Mesenchymal stem cell (in vitro differentiated cells and primary cell): Measurements from ENCODE around the gene FRY.

Experiments used
- DNase-seq: peaks from one replicate; pipeline ENCODE4 v3.0.0-alpha.2; 2013
- H2AFZ ChIP-seq: one replicate; pipeline ENCODE4 v1.6.1; 2013; ENCODE audit warnings: low read depth, mild to moderate bottlenecking, control low read depth, inconsistent platforms, low read length, moderate library complexity
- H2AK5ac ChIP-seq: 2 replicates; pipeline ENCODE4 v1.6.1; 2013; ENCODE audit warnings: low read length, moderate library complexity, mild to moderate bottlenecking, inconsistent platforms; ENCODE audit not compliant: severe bottlenecking
- H2BK120ac ChIP-seq: one replicate; pipeline ENCODE4 v1.6.1; 2013; ENCODE audit warnings: low read depth, mild to moderate bottlenecking, inconsistent platforms, low read length, moderate library complexity
- H2BK12ac ChIP-seq, 2 experiments: one replicate each; pipeline ENCODE4 v1.6.1; 2013; ENCODE audit warnings: inconsistent platforms in 2 of 2, low read length in 2 of 2, mild to moderate bottlenecking in 2 of 2, moderate library complexity in 2 of 2, control low read depth in 1 of 2
- H2BK15ac ChIP-seq: one replicate; pipeline ENCODE4 v1.6.1; 2013; ENCODE audit warnings: mild to moderate bottlenecking, low read depth, inconsistent platforms; ENCODE audit not compliant: poor library complexity, severe bottlenecking
- H2BK5ac ChIP-seq: 2 replicates; pipeline ENCODE4 v1.6.1; 2013; ENCODE audit warnings: low read depth, mild to moderate bottlenecking, low read length, control low read depth, inconsistent platforms; ENCODE audit not compliant: poor library complexity, severe bottlenecking
- H3K14ac ChIP-seq, 2 experiments: one replicate each; pipeline ENCODE4 v1.6.1; 2013; ENCODE audit warnings: inconsistent platforms in 2 of 2, low read length in 2 of 2, control low read depth in 1 of 2, mild to moderate bottlenecking in 1 of 2, moderate library complexity in 1 of 2
- H3K18ac ChIP-seq, 2 experiments: one replicate each; pipeline ENCODE4 v1.6.1; 2013; ENCODE audit warnings: inconsistent platforms in 2 of 2, low read length in 2 of 2, control low read depth in 1 of 2, low read depth in 1 of 2, mild to moderate bottlenecking in 1 of 2
- H3K23ac ChIP-seq, 2 experiments: one replicate each; pipeline ENCODE4 v1.6.1; 2013; ENCODE audit warnings: inconsistent platforms in 2 of 2, low read length in 2 of 2, mild to moderate bottlenecking in 2 of 2, moderate library complexity in 2 of 2, control low read depth in 1 of 2
- H3K27ac ChIP-seq: 2 replicates; pipeline ENCODE4 v1.5.1; 2013; ENCODE audit warnings: mild to moderate bottlenecking, moderate library complexity, low read length, control low read depth, inconsistent platforms; ENCODE audit not compliant: poor library complexity, severe bottlenecking
- H3K27me3 ChIP-seq, 2 experiments: 2 replicates each; pipeline versions ENCODE4 v1.6.1 to v1.7.0; 2013; ENCODE audit warnings: low read length in 2 of 2, mild to moderate bottlenecking in 2 of 2, moderate library complexity in 2 of 2, control low read depth in 1 of 2, inconsistent platforms in 1 of 2; ENCODE audit not compliant: control insufficient read depth in 1 of 2, insufficient read depth in 1 of 2
- H3K36me3 ChIP-seq, 2 experiments: 2 replicates each; pipeline versions ENCODE4 v1.6.1 to v1.7.0; 2013; ENCODE audit warnings: low read length in 2 of 2, control low read depth in 1 of 2, inconsistent platforms in 1 of 2, low read depth in 1 of 2, mild to moderate bottlenecking in 1 of 2; ENCODE audit not compliant: insufficient read depth in 2 of 2, control insufficient read depth in 1 of 2
- H3K4ac ChIP-seq, 2 experiments: one replicate each; pipeline ENCODE4 v1.6.1; 2013; ENCODE audit warnings: inconsistent platforms in 2 of 2, low read length in 2 of 2, mild to moderate bottlenecking in 2 of 2, moderate library complexity in 2 of 2, control low read depth in 1 of 2, low read depth in 1 of 2
- H3K4me1 ChIP-seq: 2 replicates; pipeline ENCODE4 v1.6.1; 2013; ENCODE audit warnings: low read depth, low read length, control low read depth; ENCODE audit not compliant: control insufficient read depth, insufficient read depth
- H3K4me2 ChIP-seq: 2 replicates; pipeline ENCODE4 v1.6.1; 2013; ENCODE audit warnings: low read length, mild to moderate bottlenecking, inconsistent platforms; ENCODE audit not compliant: poor library complexity, severe bottlenecking
- H3K4me3 ChIP-seq, 2 experiments: 2 replicates each; pipeline versions ENCODE4 v1.5.1 to v1.7.0; 2013; ENCODE audit warnings: low read length in 2 of 2, mild to moderate bottlenecking in 2 of 2, control low read depth in 1 of 2, low read depth in 1 of 2; ENCODE audit not compliant: insufficient read depth in 1 of 2
- H3K79me1 ChIP-seq: replicated peaks from 2 replicates; pipeline ENCODE4 v1.6.1; 2013; ENCODE audit warnings: mild to moderate bottlenecking, control low read depth, low read length, inconsistent platforms; ENCODE audit not compliant: poor library complexity, severe bottlenecking
- H3K9ac ChIP-seq: 2 replicates; pipeline ENCODE4 v1.7.0; 2013; ENCODE audit warnings: mild to moderate bottlenecking, low read length, moderate library complexity
- H3K9me3 ChIP-seq: 2 replicates; pipeline ENCODE4 v1.7.0; 2013; ENCODE audit warnings: mild to moderate bottlenecking, low read length; ENCODE audit not compliant: control insufficient read depth
- H4K8ac ChIP-seq: one replicate; pipeline ENCODE4 v1.6.1; 2013; ENCODE audit warnings: inconsistent platforms, mild to moderate bottlenecking, low read length, moderate library complexity
- H4K91ac ChIP-seq: one replicate; pipeline ENCODE4 v1.6.1; 2013; ENCODE audit warnings: mild to moderate bottlenecking, low read length, inconsistent platforms
- WGBS: methylation state at CpG from one replicate; pipeline ENCODE4 v1.1.7; 2013; ENCODE audit warnings: mixed read lengths; 5-methylcytosine and 5-hydroxymethylcytosine counted together

FRY gene

GRCh38 chr13:32246468-32246867, 214.9 kb downstream of the FRY start:
- Histone ChIP-seq H3K27me3 (no peaks in the 10 kb centered on the region), H3K36me3 (peaks cover 0 to 11% of the 10 kb centered on the region in 2 experiments), H4K8ac (no peak overlapping the region), H3K18ac (peak overlapping the region in 1 of 2 experiments; percentile 28), H3K4me3 (no peak overlapping the region), H3K4ac (no peak overlapping the region), H3K27ac (no peak overlapping the region), H2BK15ac (no peak overlapping the region), H2BK5ac (no peak overlapping the region), H3K9ac (no peak overlapping the region), H3K14ac (peak overlapping the region in 1 of 2 experiments; percentile 36), H3K79me1 (no peaks in the 10 kb centered on the region), H3K23ac (no peak overlapping the region), H2AK5ac (no peak overlapping the region), H3K4me1 (no peaks in the 10 kb centered on the region), H2BK120ac (no peak overlapping the region), H4K91ac (no peak overlapping the region), H2AFZ (peak overlapping the region; percentile 7), H3K9me3 (no peaks in the 10 kb centered on the region), H3K4me2 (no peak overlapping the region), H2BK12ac (peak overlapping the region in 1 of 2 experiments; percentile 75)
- 30% methylated on average over 2 of the region's 2 CpGs for WGBS
- DNase-seq = peak; percentile 78

GRCh38 chr13:32247887-32248286, 216.3 kb downstream of the FRY start:
- Histone ChIP-seq H2BK5ac (no peak overlapping the region), H3K27ac (no peak overlapping the region), H3K23ac (no peak overlapping the region), H3K4ac (no peak overlapping the region), H3K4me3 (no peak overlapping the region), H2AK5ac (no peak overlapping the region), H2BK120ac (no peak overlapping the region), H2AFZ (no peak overlapping the region), H3K27me3 (no peaks in the 10 kb centered on the region), H4K8ac (no peak overlapping the region), H2BK12ac (no peak overlapping the region), H3K9me3 (no peaks in the 10 kb centered on the region), H2BK15ac (no peak overlapping the region), H3K36me3 (peaks cover 0 to 15% of the 10 kb centered on the region in 2 experiments), H3K18ac (no peak overlapping the region), H3K79me1 (no peaks in the 10 kb centered on the region), H3K4me1 (no peaks in the 10 kb centered on the region), H3K14ac (no peak overlapping the region), H3K9ac (no peak overlapping the region), H4K91ac (no peak overlapping the region), H3K4me2 (no peak overlapping the region)
- no CpG with 5 or more reads among the region's 1 CpG for WGBS
- no peak for DNase-seq

- no peak overlapping the region for H3K4me3 ChIP-seq
- H3K36me3 ChIP-seq = peaks cover 0 to 19% of the 10 kb centered on the region in 2 experiments
- H3K4ac ChIP-seq = no peak overlapping the region
- no peaks in the 10 kb centered on the region for H3K79me1 ChIP-seq
- no peaks in the 10 kb centered on the region for H3K4me1 ChIP-seq
- H2BK15ac ChIP-seq = no peak overlapping the region
- no peak overlapping the region for H2BK5ac ChIP-seq
- H2AFZ ChIP-seq = no peak overlapping the region
- 91% methylated on average over 3 of the region's 3 CpGs for WGBS
- H2AK5ac ChIP-seq = no peak overlapping the region
- H3K27me3 ChIP-seq = no peaks in the 10 kb centered on the region
- no peak overlapping the region for H3K4me2 ChIP-seq
- no peak overlapping the region for H3K9ac ChIP-seq
- H3K18ac ChIP-seq = no peak overlapping the region
- H3K27ac ChIP-seq = no peak overlapping the region
- no peak overlapping the region for H3K14ac ChIP-seq
- no peak overlapping the region for H4K91ac ChIP-seq
- no peak overlapping the region for H3K23ac ChIP-seq
- no peak overlapping the region for H2BK120ac ChIP-seq
- no peaks in the 10 kb centered on the region for H3K9me3 ChIP-seq
- no peak for DNase-seq
- H4K8ac ChIP-seq = no peak overlapping the region
- H2BK12ac ChIP-seq = no peak overlapping the region
These were observed 217.2 kb downstream of the FRY start for GRCh38 chr13:32248801-32249200.

GRCh38 chr13:32252812-32253438, 221.4 kb downstream of the FRY start:
- Histone ChIP-seq H2BK12ac (no peak overlapping the region), H4K8ac (no peak overlapping the region), H3K79me1 (no peaks in the 10 kb centered on the region), H2BK5ac (no peak overlapping the region), H3K9me3 (no peaks in the 10 kb centered on the region), H3K14ac (no peak overlapping the region), H3K4me1 (no peaks in the 10 kb centered on the region), H2BK15ac (no peak overlapping the region), H3K27ac (no peak overlapping the region), H3K4ac (no peak overlapping the region), H3K9ac (no peak overlapping the region), H3K18ac (no peak overlapping the region), H4K91ac (no peak overlapping the region), H3K27me3 (no peaks in the 10 kb centered on the region), H3K36me3 (peaks cover 0 to 19% of the 10 kb centered on the region in 2 experiments), H3K4me2 (no peak overlapping the region), H3K4me3 (no peak overlapping the region), H2BK120ac (no peak overlapping the region), H2AK5ac (no peak overlapping the region), H2AFZ (no peak overlapping the region), H3K23ac (no peak overlapping the region)
- DNase-seq = no peak
- 99% methylated on average over 3 of the region's 4 CpGs for WGBS
